GM20000 (cell line): ENCODE data around the gene CXCR5.

ENCODE experiments used
- DNase-seq: peaks from one replicate; pipeline ENCODE4 v3.0.0; 2012; ENCODE audit warnings: low spot score
- CTCF ChIP-seq: IDR thresholded peaks from 2 replicates; pipeline ENCODE4 v1.5.1; 2012; ENCODE audit warnings: mild to moderate bottlenecking, control low read depth; ENCODE audit errors: extremely low read depth, missing control alignments

Gene CXCR5

GRCh38 chr11:118927554-118928100 lies 43.9 kb downstream of the CXCR5 start:
- DNase-seq = no peak

DNA sequence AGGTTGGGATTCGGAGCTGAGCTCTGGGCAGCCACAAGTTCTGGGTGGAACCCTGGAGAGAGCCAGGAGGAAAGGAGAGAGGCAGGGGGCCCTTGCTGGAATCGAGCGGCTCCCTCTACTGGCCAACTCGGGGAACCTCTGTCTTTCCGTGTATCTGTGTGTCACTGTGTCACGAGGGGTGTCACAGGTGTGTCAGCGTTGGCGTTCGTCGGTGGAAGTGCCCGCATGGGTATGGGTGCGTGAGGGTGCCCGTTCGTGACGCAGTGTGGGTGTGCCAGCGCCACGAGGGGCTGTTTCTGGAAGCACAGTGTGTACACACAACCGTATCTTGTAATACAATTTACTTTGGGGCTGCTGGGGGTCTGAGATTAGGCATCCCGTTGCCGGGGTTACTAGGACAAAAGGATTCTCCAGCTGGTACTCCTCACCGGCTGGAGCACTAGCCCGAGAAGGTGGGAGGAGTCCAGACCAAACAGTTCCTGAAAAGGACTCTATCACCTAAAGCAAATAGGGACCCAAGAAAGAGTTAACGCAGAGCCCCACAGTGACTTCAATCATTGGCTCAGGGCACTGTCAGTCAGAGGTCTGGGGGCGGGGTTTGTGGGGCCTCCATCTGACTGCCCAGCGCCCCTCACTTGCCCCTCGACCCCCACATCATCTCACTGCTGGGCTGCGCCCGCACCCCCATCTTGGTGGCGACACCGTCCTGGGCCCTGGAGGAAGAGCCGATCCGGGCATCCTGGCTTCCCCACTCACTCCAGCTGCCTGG lies 44.6 kb downstream of the CXCR5 start:
- TF ChIP-seq CTCF = peak; percentile 87

More at GRCh38 chr11:118927554-118928100, 43.9 kb downstream of the CXCR5 start:
- no peak for TF ChIP-seq CTCF

DNA sequence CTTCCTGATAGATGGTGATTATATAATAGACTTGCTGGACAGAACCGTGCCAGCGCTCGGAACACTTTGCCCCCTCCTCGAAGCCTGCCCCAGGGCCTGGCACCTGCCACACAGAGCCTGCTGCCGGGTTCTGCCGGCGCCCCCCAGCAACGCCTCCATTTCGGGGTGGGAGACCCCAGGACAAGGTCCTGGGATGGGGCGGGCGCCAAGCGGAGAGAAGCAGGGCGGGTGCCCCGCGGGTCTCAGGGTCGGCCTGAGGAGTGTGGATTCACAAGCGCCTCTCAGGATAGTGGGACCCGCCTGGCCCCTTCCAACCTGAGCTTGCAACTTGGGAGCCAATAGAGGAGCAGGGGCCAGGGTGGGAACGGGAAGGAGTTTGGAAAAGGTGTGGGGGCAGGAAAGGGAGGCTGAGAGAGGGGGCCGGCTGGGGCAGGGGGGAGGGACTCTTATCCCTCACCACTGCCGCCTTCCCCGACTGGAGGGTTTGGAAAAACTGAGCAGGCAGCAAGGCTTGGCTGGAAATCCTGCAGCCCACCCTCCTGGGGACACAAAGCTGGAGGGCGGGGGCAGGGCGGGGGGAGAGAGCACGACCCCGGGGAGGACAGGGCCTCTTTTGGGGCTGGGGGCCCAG lies 45.3 kb downstream of the CXCR5 start:
- no peak for TF ChIP-seq CTCF
- no peak for DNase-seq

More for the DNA sequence above, 44.6 kb downstream of the CXCR5 start:
- DNase-seq = peak; percentile 93

DNA sequence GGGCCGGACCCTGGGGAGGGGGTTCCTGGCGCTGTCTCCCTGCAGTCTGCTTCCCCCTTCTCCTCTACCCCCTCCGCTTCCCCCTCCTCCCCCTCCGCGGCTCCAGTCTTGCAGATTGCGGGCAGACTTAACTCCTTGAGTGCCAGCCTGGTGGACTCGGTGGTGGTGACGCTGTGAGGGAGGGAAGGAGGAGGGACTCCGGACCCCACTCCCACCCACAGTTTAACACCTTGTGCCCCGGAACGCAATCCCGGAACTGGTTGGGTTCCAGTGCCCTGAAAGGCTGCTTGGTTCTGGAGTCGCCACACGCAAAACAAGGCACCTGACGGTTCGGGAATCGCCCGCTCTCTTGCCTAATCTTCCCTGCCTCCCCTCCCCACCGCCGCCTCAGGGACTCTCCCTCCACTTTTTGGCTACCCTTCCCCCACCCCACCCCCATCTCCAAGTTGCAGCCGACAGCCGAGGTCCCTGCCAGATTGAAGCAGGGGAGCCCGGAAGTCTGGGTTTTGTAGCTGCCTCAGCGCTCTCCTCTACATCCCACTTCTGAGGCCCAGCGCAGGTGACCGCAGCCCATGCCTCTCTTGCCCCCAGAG lies 45.9 kb downstream of the CXCR5 start:
- DNase-seq = peak; percentile 56
- TF ChIP-seq CTCF = no peak

DNA sequence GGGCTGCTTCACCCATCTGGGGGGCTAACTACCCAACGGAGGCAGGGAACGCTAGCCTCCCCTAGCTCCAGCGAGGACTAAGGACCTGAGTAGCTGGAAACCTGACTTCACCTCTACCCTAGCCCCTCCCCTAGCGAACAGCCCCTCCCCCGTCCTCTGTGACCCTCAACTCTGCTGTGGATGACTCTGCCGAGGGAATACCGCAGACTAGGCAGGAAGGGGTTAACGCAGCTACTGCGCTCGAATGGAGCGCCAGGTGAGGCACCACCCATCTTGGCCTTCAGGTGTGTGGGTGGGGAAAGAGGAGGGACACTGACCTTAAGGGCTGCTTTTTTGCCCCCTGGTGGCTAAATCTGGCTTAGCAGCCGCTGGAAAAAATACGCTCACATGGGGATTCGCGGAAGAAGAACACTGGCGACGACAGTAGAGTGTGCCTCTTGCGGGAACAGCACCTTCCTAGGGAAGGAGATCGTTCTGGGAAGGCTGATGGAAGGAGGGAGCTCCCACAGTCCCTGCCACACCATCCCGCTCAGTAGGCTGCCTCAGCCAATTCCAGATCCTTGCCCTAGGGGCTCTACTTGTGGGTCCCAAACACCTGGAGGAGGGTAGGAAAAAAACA lies 46.5 kb downstream of the CXCR5 start:
- TF ChIP-seq CTCF = peak; percentile 94
- peak; percentile 78 for DNase-seq

GRCh38 chr11:118931571-118931970 lies 47.9 kb downstream of the CXCR5 start:
- DNase-seq = no peak
- no peak for TF ChIP-seq CTCF

DNA sequence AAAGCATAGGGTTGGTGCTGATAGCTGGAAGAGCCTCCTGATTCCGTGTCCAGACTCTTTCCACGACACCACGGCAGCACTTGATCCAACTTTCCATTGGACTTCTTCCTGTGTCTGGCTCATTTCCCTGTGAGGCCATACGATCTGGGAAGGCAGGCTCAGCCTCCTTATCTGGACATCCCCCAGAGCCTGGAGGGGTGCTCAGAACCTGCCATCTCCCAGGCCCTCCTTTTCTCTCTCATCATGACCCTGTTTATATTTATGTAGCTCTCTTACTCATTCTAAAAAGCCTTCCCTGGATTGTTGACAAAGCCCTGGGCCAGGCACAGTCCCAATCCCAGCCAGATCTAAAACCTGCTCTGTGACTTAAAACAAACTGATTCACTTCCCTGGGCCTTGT lies 49.8 kb downstream of the CXCR5 start:
- DNase-seq = no peak
- no peak for TF ChIP-seq CTCF
